K562 (cell line): ENCODE data around the gene CHN1.

Source experiments
- CAMTA2 ChIP-seq: fragments of 250-450 bp; sonication (Bioruptor Pico); conservative IDR thresholded peaks from 2 replicates; pipeline ENCODE4 v1.5.1; 2022
- CTCF ChIP-seq, 3 experiments: IDR thresholded peaks in 2 of 3; conservative IDR thresholded peaks in 1 of 3; 2 replicates each; pipeline ENCODE4 v1.5.1; 2011 to 2012; ENCODE audit warnings: low read length in 3 of 3, mild to moderate bottlenecking in 3 of 3, control low read depth in 2 of 3, improper control_type of control experiment in 1 of 3, inconsistent platforms in 1 of 3, low read depth in 1 of 3, mixed read lengths in 1 of 3, moderate library complexity in 1 of 3; ENCODE audit not compliant: insufficient read depth in 2 of 3
- ETV6 ChIP-seq, 3 experiments: fragments of 150-350 bp in 1 of 3; sonication (generic) in 1 of 3; formaldehyde crosslinking in 1 of 3; IDR thresholded peaks; 2 replicates each; pipeline versions ENCODE4 v1.6.1 to v1.8.0; 2014 to 2022; ENCODE audit warnings: borderline replicate concordance in 2 of 3, low read depth in 2 of 3, antibody characterized with exemption in 1 of 3, low read length in 1 of 3, mild to moderate bottlenecking in 1 of 3, missing genetic modification reagents in 1 of 3
- FOXA3 ChIP-seq, 2 experiments: fragments of 450-650 bp in 1 of 2; sonication (generic) in 1 of 2; formaldehyde crosslinking; IDR thresholded peaks in 1 of 2; conservative IDR thresholded peaks in 1 of 2; 2 replicates each; pipeline versions ENCODE4 v1.4.0 to v1.8.0; 2020 to 2022; ENCODE audit warnings: mild to moderate bottlenecking in 2 of 2, missing genetic modification reagents in 1 of 2
- TBL1XR1 ChIP-seq, 2 experiments: IDR thresholded peaks; 2 replicates each; pipeline ENCODE4 v1.6.1; 2012; ENCODE audit warnings: improper control_type of control experiment in 2 of 2, low read length in 2 of 2, mild to moderate bottlenecking in 1 of 2
- TF ChIP-seq, protein P1 (sequence below): IDR thresholded peaks from 2 replicates; pipeline ENCODE4 v1.6.1; 2011; ENCODE audit warnings: borderline replicate concordance, low read depth, mild to moderate bottlenecking, moderate library complexity, low read length; ENCODE audit not compliant: insufficient read depth, poor library complexity, severe bottlenecking

GRCh38 chr2:174846218-174846617 is 159.0 kb downstream of the CHN1 start:
- no peak for TF ChIP-seq ETV6 (IDR thresholded peaks at IDR 0.05; ENCODE audit: borderline replicate concordance in 1 of 2, low read depth in 2 of 2, low read length in 1 of 2)
- no peak for TF ChIP-seq ETV6 (CRISPR knock-in tag; IDR thresholded peaks at IDR 0.05; ENCODE audit: borderline replicate concordance)
- no peak for TF ChIP-seq CTCF (IDR thresholded peaks at IDR 0.05 in 2 of 3, conservative IDR thresholded peaks at IDR 0.05 in 1 of 3; ENCODE audit: insufficient read depth in 2 of 3, low read depth in 1 of 3, low read length in 3 of 3)
- TF ChIP-seq, protein P1, sequence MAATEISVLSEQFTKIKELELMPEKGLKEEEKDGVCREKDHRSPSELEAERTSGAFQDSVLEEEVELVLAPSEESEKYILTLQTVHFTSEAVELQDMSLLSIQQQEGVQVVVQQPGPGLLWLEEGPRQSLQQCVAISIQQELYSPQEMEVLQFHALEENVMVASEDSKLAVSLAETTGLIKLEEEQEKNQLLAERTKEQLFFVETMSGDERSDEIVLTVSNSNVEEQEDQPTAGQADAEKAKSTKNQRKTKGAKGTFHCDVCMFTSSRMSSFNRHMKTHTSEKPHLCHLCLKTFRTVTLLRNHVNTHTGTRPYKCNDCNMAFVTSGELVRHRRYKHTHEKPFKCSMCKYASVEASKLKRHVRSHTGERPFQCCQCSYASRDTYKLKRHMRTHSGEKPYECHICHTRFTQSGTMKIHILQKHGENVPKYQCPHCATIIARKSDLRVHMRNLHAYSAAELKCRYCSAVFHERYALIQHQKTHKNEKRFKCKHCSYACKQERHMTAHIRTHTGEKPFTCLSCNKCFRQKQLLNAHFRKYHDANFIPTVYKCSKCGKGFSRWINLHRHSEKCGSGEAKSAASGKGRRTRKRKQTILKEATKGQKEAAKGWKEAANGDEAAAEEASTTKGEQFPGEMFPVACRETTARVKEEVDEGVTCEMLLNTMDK, result no peak
- TF ChIP-seq CAMTA2 (CRISPR knock-in tag), result no peak
- TF ChIP-seq TBL1XR1 (IDR thresholded peaks at IDR 0.05; ENCODE audit: low read length in 2 of 2), result no peak
- TF ChIP-seq FOXA3 (CRISPR knock-in tag; conservative IDR thresholded peaks at IDR 0.05 in 1 of 2, IDR thresholded peaks at IDR 0.05 in 1 of 2), result no peak
